Muscle layer of colon (tissue), 2 donors: ENCODE measurements around the gene DOP1A.
"Not testable (repeated sequence)": the region's sequence is repeated elsewhere in the genome, so short reads cannot be mapped to it uniquely, and the experiment has no call there.

Experiments
- H3K27ac ChIP-seq: one replicate; pipeline ENCODE4 v1.7.0; 2013; ENCODE audit warnings: low read depth, mild to moderate bottlenecking, low read length, moderate library complexity
- H3K27me3 ChIP-seq, 2 donors: one replicate each; pipeline ENCODE4 v1.7.0; 2013; ENCODE audit warnings: low read length in 2 of 2, mild to moderate bottlenecking in 2 of 2; ENCODE audit not compliant: insufficient read depth in 2 of 2, control insufficient read depth in 1 of 2
- H3K36me3 ChIP-seq: one replicate; pipeline ENCODE4 v1.7.0; 2013; ENCODE audit warnings: mild to moderate bottlenecking, low read length; ENCODE audit not compliant: insufficient read depth
- H3K4me1 ChIP-seq: one replicate; pipeline ENCODE4 v1.7.0; 2013; ENCODE audit warnings: mild to moderate bottlenecking, low read length; ENCODE audit not compliant: insufficient read depth
- H3K4me3 ChIP-seq, 2 donors: one replicate each; pipeline ENCODE4 v1.7.0; 2013; ENCODE audit warnings: low read length in 2 of 2, low read depth in 1 of 2, mild to moderate bottlenecking in 1 of 2, moderate library complexity in 1 of 2
- H3K9ac ChIP-seq: one replicate; pipeline ENCODE4 v1.7.0; 2013; ENCODE audit warnings: low read length
- H3K9me3 ChIP-seq: one replicate; pipeline ENCODE4 v1.7.0; 2013; ENCODE audit warnings: mild to moderate bottlenecking, low read length
- donor health status: abdominal sarcoma.
- donor health status: Adenocarcinoma of cecum.

DOP1A gene

DNA sequence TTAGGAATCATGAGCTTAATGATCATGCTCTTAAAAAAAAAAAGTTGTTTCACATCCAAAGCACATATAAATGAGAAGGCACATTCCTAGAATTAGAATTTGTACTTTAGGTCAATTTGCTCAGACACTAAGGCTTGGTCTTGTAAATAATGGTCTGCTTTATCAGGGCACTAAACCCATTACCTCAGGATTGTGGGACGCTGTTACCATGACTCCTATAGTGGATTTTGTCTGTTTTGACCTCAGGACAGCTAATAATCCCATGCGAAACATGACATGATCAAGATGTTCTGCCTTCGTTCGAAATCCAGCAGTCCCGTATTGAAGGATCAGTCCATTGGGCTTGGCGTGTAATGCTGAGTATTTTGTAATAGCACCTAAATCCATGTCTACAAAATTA lies 123.2 kb downstream of the DOP1A start:
- Histone ChIP-seq H3K9me3 (no peaks in the 10 kb centered on the region), H3K9ac (no peak overlapping the region), H3K4me1 (peaks cover 11% of the 10 kb centered on the region), H3K27me3 (no peaks in the 10 kb centered on the region), H3K36me3 (peaks cover 13% of the 10 kb centered on the region), H3K27ac (no peak overlapping the region), H3K4me3 (no peak overlapping the region)

GRCh38 chr6:83191974-83192373 lies 124.5 kb downstream of the DOP1A start:
- Histone ChIP-seq H3K4me1 (peaks cover 11% of the 10 kb centered on the region), H3K9ac (peak overlapping the region; percentile 73), H3K4me3 (peak overlapping the region in 1 of 2 donors; percentile 78)
- H3K27ac ChIP-seq, H3K27me3 ChIP-seq, H3K36me3 ChIP-seq, H3K9me3 ChIP-seq: not testable (repeated sequence)

DNA sequence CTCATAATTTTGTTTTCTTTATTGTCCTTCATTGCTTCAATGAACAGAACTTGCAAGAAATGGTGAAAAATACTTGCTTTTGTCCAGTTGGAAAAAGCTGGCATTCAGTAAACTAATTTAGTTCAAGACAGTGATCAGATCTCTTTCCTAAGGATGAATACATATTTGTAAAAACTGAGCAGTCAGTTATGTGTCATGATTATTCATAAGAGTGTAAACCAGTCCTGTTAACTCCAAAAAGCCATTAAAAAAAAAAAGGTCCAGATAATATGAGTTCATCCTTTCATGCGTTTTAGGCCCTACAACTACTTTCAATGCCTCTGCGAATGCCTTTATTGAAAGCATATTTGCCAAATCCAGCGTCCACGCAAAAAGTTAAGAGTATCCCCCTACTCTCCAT lies 125.0 kb downstream of the DOP1A start:
- Histone ChIP-seq H3K27me3 (no peaks in the 10 kb centered on the region), H3K9me3 (no peaks in the 10 kb centered on the region), H3K4me3 (peak overlapping the region; percentile 78 to 98), H3K4me1 (peaks cover 11% of the 10 kb centered on the region), H3K27ac (peak overlapping the region; percentile 91), H3K36me3 (peaks cover 14% of the 10 kb centered on the region), H3K9ac (peak overlapping the region; percentile 73)

DNA sequence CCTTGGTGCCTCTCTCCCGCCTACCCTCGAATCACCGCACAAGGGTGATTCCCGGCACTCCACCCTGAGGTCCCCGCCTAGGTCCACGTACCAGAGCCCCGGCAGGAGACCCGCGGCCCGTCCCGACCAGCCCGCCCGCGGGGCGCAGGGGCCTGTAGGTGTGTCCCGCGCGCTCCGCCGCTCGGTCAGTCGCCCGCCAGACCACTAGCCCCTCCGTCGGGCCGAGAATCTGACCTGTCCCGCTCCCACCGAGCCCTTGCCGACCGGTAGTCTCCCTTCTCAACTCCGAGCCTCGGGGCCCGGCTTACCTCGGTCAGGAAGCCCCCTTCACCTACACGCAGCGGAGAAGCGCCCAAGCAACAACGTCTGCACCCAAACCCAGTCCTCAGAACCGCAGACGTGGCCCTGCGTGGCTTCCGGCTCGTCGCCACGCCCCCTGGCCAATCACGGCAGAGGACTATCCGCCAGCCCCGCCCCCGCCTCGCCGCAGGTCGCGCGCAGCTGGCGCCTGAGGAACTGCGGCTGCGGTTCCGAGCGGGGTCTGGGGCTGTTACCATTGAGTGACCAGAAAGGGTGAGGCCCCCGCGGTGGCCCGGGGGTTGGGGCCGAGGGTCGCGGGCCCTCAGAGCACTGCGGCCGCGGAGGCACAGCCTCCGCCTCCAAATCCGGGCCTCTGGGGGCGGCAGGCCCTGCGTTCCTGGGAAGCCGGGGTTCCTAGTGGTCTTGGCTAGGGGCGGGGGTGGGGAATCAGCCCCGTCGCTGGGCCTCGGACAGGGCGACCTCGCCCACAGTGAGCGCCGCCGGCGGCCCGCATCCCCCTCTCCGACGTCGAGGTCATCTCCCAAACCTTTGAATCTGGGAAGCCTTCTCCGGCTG lies 125.6 kb downstream of the DOP1A start, which contains the start of the genes PGM3 and RWDD2A:
TSS of gene PGM3 (minus strand) at position 395 of the 876 bp plus-strand sequence. CDS start 2,253 bp downstream, outside the sequence.
TSS of gene RWDD2A (plus strand) at position 487 of the 876 bp plus-strand sequence. CDS start 1,095 bp downstream, outside the sequence.
- H3K27ac ChIP-seq: peak within 1 kb of the TSS; percentile 91
- H3K27me3 ChIP-seq: no peaks in the 10 kb centered on the region
- H3K4me3 ChIP-seq: peak within 1 kb of the TSS; percentile 78 to 98
- peaks cover 11% of the 10 kb centered on the region for H3K4me1 ChIP-seq
- H3K9me3 ChIP-seq: no peaks in the 10 kb centered on the region
- peaks cover 15% of the 10 kb centered on the region for H3K36me3 ChIP-seq
- peak within 1 kb of the TSS; percentile 73 for H3K9ac ChIP-seq

- peak overlapping the region; percentile 78 to 98 for H3K4me3 ChIP-seq
- peak overlapping the region; percentile 91 for H3K27ac ChIP-seq
- H3K9ac ChIP-seq: peak overlapping the region; percentile 62
- no peaks in the 10 kb centered on the region for H3K9me3 ChIP-seq
- peaks cover 11% of the 10 kb centered on the region for H3K36me3 ChIP-seq
- peaks cover 11% of the 10 kb centered on the region for H3K4me1 ChIP-seq
- H3K27me3 ChIP-seq: no peaks in the 10 kb centered on the region
These were observed 126.5 kb downstream of the DOP1A start for GRCh38 chr6:83193747-83194566.

GRCh38 chr6:83198486-83199172 lies 131.2 kb downstream of the DOP1A start:
- Histone ChIP-seq H3K4me1 (peaks cover 5% of the 10 kb centered on the region), H3K4me3 (no peak overlapping the region), H3K27me3 (no peaks in the 10 kb centered on the region), H3K27ac (no peak overlapping the region), H3K9me3 (no peaks in the 10 kb centered on the region), H3K9ac (no peak overlapping the region), H3K36me3 (peaks cover 11% of the 10 kb centered on the region)

- no peak overlapping the region for H3K4me3 ChIP-seq
- no peaks in the 10 kb centered on the region for H3K27me3 ChIP-seq
- H3K4me1 ChIP-seq: peaks cover 2% of the 10 kb centered on the region
- peaks cover 11% of the 10 kb centered on the region for H3K36me3 ChIP-seq
- H3K9me3 ChIP-seq: no peaks in the 10 kb centered on the region
- H3K9ac ChIP-seq: no peak overlapping the region
- no peak overlapping the region for H3K27ac ChIP-seq
These were observed 131.8 kb downstream of the DOP1A start for GRCh38 chr6:83199173-83199862.

DNA sequence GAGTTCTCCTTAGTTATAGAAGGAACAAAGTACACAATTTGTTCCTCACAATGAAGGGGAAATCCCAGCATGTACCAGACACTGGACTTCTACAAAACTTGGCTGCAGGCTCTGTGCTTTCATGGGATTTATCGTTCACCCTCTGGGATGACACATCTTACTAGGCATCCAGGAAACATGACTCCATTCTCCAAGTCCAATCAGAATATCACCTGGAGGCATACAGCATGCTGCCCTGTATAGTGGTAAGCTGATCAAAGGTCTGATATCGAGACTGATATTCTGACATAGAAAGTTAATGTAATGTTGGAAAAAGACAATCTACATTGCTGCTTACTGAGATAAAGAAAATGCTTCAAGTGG lies 132.4 kb downstream of the DOP1A start:
- H3K27me3 ChIP-seq: no peaks in the 10 kb centered on the region
- H3K9me3 ChIP-seq: no peaks in the 10 kb centered on the region
- H3K27ac ChIP-seq: no peak overlapping the region
- peaks cover 11% of the 10 kb centered on the region for H3K36me3 ChIP-seq
- H3K4me1 ChIP-seq: no peaks in the 10 kb centered on the region
- no peak overlapping the region for H3K9ac ChIP-seq
- H3K4me3 ChIP-seq: no peak overlapping the region

DNA sequence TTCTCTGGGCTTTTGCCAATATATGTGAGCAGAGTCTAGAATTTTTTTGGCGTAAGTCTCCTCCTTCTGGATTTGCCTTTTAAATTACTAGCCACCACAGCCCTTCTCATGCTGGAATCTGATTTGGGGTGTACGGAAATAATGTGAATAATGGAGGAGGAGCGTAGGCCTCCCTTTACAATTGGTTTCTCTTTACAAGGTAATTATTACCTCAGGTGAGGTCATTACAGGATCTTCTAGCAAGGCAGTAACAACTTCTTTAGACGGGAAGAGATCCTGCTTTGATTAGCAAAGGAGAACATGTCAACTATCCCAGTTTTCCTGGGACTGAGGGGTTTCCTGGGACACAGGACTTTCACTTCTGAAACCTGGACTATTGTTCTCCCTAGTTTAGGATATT lies 134.6 kb downstream of the DOP1A start:
- Histone ChIP-seq H3K4me3 (no peak overlapping the region), H3K27ac (no peak overlapping the region), H3K4me1 (no peaks in the 10 kb centered on the region)

DNA sequence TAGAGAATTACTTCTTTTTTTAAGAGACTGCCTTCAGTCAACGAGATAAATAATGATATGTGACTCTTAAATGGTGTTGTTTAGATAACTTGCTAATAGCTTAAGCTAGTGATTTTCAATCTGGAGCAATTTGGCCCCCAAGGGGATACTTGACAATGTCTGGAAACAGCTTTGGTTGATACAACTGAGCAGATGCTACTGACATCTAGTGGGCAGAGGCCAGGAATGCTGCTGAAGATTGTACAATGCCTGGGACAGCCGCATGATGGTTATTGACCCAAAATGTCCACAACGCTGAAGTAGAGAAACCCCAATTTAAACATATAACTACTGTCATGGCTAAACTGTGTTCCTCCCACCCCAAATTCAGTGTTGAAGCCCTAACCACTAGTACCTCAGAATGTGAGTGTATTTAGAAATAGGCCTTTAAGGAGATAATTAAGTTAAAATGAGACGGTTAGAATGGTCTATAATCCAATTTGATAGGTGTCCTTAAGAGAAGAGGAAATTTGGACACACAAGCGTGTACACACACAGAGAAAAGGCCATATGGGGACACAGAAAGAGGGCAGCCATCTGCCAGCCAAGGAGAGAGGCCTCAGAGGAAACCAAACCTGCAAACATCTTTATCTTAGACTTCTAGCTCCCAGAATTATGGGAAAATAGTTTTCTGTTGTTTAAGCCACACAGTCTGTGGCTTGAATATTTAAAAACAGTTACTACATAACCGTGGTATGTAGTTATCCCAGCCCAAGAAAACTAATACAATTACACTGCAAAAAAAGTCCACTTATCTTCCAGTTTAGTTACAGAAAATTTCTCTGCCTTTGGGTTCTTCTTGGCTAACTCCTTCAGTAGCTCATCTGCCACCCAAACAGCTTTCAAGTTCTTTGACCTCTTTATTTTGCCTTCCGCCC lies 147.9 kb downstream of the DOP1A start:
- H3K9me3 ChIP-seq: no peaks in the 10 kb centered on the region
- H3K36me3 ChIP-seq: no peaks in the 10 kb centered on the region
- no peak overlapping the region for H3K4me3 ChIP-seq
- H3K4me1 ChIP-seq: no peaks in the 10 kb centered on the region
- H3K27me3 ChIP-seq: no peaks in the 10 kb centered on the region
- no peak overlapping the region for H3K9ac ChIP-seq
- no peak overlapping the region for H3K27ac ChIP-seq

More for the DNA sequence above, 134.6 kb downstream of the DOP1A start:
- H3K36me3 ChIP-seq: peaks cover 6% of the 10 kb centered on the region
- H3K9me3 ChIP-seq: no peaks in the 10 kb centered on the region
- H3K9ac ChIP-seq: no peak overlapping the region
- no peaks in the 10 kb centered on the region for H3K27me3 ChIP-seq
